ENCODE measurements around the gene GNG7. TPM values are rescaled to one million over a fixed set of nuclear protein-coding genes. Genes with fewer than 3 reads are reported as not detected.

Gene GNG7
- polyA plus RNA-seq, 1 of the 3 experiments (the other 2 are of a cell fraction) = 2.2 TPM

DNA sequence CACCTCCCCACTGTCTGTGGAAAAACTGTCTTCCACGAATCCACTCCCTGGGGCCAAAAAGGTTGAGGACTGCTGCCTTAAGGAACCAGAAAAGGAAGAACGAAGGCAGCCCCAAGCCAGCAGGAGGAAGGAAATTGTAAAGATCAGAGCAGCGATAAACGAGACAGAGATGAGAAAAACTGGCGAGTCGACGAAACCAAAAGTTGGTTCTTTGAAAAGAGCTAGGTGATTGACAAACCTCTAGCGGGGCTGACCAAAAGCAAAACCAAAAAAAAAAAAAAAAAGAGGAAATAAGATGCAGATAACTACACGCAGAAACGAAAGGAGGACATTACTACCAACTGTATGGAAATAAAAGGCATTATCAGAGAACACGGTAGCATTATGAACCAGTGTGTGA is 149.6 kb downstream of the GNG7 start:
- H3K79me2 ChIP-seq (ENCODE audit: insufficient read depth) = no peaks in the 10 kb centered on the region
- TF ChIP-seq, protein P1, sequence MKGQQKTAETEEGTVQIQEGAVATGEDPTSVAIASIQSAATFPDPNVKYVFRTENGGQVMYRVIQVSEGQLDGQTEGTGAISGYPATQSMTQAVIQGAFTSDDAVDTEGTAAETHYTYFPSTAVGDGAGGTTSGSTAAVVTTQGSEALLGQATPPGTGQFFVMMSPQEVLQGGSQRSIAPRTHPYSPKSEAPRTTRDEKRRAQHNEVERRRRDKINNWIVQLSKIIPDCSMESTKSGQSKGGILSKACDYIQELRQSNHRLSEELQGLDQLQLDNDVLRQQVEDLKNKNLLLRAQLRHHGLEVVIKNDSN (IDR thresholded peaks at IDR 0.05; ENCODE audit: borderline replicate concordance, low read depth) = no peak
- TF ChIP-seq GATA2 (CRISPR knock-in tag; IDR thresholded peaks at IDR 0.05) = 0 out of 2 replicates have a peak, but pooled peaks have one; percentile 12
- peak overlapping the region; percentile 58 for H3K9ac ChIP-seq
- ChIA-PET POLR2A (interaction anchor here (0.6 kb wide), 1 partner anchor 1951 kb away, joined by 3 read pairs; no protein-coding TSS in a partner anchor), CTCF (interaction anchor here (1.3 to 2.4 kb wide), 3 partner anchors 15 to 58 kb away, joined by 3 to 12 read pairs (median 7); no protein-coding TSS in a partner anchor)
- peak overlapping the region; percentile 87 for H2AFZ ChIP-seq (ENCODE audit: low read depth)
- H3K4me3 ChIP-seq (ENCODE audit: low read depth in 2 of 2, low read length in 1 of 2) = peak overlapping the region; percentile 37 to 60; a peak in 3 of 4 replicates
- no peak for DNase-seq
- no peaks in the 10 kb centered on the region for H3K27me3 ChIP-seq (ENCODE audit: insufficient read depth)
- H3K9me3 ChIP-seq = no peaks in the 10 kb centered on the region
- WGBS (ENCODE audit: low lambda C conversion rate) = 3% methylated on average over 11 of the region's 11 CpGs
- H3K36me3 ChIP-seq (replicated peaks in 1 of 2; ENCODE audit: control insufficient read depth in 1 of 2, insufficient read depth in 2 of 2, low read length in 1 of 2) = no peaks in the 10 kb centered on the region
- no peaks in the 10 kb centered on the region for H4K20me1 ChIP-seq (ENCODE audit: insufficient read depth)
- no peaks in the 10 kb centered on the region for H3K9me2 ChIP-seq
- peaks cover 23% of the 10 kb centered on the region for H3F3A ChIP-seq (replicated peaks; ENCODE audit: insufficient read depth)
- H3K27ac ChIP-seq (ENCODE audit: low read depth in 2 of 2, low read length in 1 of 2) = peak overlapping the region; percentile 31 to 35; a peak in 3 of 4 replicates
- H3K4me2 ChIP-seq = peak overlapping the region; percentile 73; the same call in 1 of the 2 replicates
- peaks cover 0 to 4% of the 10 kb centered on the region in 2 experiments; a peak in 1 of 4 replicates for H3K4me1 ChIP-seq (ENCODE audit: control insufficient read depth in 1 of 2, insufficient read depth in 2 of 2, low read depth in 1 of 2, low read length in 1 of 2)

DNA sequence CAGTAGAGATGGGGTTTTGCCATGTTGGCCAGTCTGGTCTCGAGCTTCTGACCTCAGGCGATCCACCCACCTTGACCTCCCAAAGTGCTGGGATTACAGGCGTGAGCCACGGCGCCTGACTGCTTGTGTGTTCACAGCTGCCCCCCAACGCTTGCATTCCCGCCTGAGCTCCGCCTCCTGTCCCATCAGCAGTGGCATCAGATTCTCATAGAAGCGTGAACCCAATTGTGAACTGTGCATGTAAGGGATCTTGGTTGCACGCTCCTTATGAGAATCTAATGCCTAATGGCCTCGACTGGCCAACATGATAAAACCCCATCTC is 150.7 kb downstream of the GNG7 start:
- ChIA-PET POLR2A (no interaction called here), CTCF (interaction anchor here (1.4 to 2.4 kb wide), 3 partner anchors 9 to 59 kb away, joined by 4 to 12 read pairs (median 7); no protein-coding TSS in a partner anchor)
- no peak for TF ChIP-seq ELF1 (IDR thresholded peaks at IDR 0.05)
- TF ChIP-seq, protein P2, sequence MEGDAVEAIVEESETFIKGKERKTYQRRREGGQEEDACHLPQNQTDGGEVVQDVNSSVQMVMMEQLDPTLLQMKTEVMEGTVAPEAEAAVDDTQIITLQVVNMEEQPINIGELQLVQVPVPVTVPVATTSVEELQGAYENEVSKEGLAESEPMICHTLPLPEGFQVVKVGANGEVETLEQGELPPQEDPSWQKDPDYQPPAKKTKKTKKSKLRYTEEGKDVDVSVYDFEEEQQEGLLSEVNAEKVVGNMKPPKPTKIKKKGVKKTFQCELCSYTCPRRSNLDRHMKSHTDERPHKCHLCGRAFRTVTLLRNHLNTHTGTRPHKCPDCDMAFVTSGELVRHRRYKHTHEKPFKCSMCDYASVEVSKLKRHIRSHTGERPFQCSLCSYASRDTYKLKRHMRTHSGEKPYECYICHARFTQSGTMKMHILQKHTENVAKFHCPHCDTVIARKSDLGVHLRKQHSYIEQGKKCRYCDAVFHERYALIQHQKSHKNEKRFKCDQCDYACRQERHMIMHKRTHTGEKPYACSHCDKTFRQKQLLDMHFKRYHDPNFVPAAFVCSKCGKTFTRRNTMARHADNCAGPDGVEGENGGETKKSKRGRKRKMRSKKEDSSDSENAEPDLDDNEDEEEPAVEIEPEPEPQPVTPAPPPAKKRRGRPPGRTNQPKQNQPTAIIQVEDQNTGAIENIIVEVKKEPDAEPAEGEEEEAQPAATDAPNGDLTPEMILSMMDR (IDR thresholded peaks at IDR 0.05) = no peak
- TF ChIP-seq SMC3 (IDR thresholded peaks at IDR 0.05; ENCODE audit: low read depth, low read length) = no peak
- no peak for TF ChIP-seq MXI1 (IDR thresholded peaks at IDR 0.05; ENCODE audit: low read depth, low read length)
- TF ChIP-seq, protein P3, sequence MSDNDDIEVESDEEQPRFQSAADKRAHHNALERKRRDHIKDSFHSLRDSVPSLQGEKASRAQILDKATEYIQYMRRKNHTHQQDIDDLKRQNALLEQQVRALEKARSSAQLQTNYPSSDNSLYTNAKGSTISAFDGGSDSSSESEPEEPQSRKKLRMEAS (IDR thresholded peaks at IDR 0.05; ENCODE audit: low read depth) = no peak
- TF ChIP-seq EP300 (IDR thresholded peaks at IDR 0.05; ENCODE audit: borderline replicate concordance in 1 of 2, low read depth in 1 of 2, low read length in 1 of 2) = no peak
- TF ChIP-seq, protein P4, sequence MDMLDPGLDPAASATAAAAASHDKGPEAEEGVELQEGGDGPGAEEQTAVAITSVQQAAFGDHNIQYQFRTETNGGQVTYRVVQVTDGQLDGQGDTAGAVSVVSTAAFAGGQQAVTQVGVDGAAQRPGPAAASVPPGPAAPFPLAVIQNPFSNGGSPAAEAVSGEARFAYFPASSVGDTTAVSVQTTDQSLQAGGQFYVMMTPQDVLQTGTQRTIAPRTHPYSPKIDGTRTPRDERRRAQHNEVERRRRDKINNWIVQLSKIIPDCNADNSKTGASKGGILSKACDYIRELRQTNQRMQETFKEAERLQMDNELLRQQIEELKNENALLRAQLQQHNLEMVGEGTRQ (IDR thresholded peaks at IDR 0.05; ENCODE audit: borderline replicate concordance, low read depth, low read length) = no peak
- TF ChIP-seq, protein P5, sequence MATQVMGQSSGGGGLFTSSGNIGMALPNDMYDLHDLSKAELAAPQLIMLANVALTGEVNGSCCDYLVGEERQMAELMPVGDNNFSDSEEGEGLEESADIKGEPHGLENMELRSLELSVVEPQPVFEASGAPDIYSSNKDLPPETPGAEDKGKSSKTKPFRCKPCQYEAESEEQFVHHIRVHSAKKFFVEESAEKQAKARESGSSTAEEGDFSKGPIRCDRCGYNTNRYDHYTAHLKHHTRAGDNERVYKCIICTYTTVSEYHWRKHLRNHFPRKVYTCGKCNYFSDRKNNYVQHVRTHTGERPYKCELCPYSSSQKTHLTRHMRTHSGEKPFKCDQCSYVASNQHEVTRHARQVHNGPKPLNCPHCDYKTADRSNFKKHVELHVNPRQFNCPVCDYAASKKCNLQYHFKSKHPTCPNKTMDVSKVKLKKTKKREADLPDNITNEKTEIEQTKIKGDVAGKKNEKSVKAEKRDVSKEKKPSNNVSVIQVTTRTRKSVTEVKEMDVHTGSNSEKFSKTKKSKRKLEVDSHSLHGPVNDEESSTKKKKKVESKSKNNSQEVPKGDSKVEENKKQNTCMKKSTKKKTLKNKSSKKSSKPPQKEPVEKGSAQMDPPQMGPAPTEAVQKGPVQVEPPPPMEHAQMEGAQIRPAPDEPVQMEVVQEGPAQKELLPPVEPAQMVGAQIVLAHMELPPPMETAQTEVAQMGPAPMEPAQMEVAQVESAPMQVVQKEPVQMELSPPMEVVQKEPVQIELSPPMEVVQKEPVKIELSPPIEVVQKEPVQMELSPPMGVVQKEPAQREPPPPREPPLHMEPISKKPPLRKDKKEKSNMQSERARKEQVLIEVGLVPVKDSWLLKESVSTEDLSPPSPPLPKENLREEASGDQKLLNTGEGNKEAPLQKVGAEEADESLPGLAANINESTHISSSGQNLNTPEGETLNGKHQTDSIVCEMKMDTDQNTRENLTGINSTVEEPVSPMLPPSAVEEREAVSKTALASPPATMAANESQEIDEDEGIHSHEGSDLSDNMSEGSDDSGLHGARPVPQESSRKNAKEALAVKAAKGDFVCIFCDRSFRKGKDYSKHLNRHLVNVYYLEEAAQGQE (IDR thresholded peaks at IDR 0.05; ENCODE audit: low read depth, low read length) = no peak
- no peak for TF ChIP-seq NFIC (IDR thresholded peaks at IDR 0.05; ENCODE audit: borderline replicate concordance)
- H3K27ac ChIP-seq (ENCODE audit: low read depth in 2 of 2, low read length in 1 of 2) = no peak overlapping the region
- H3K9ac ChIP-seq = no peak overlapping the region
- no peak for DNase-seq
- H3F3A ChIP-seq (replicated peaks; ENCODE audit: insufficient read depth) = peaks cover 23% of the 10 kb centered on the region
- H3K36me3 ChIP-seq (replicated peaks in 1 of 2; ENCODE audit: control insufficient read depth in 1 of 2, insufficient read depth in 2 of 2, low read length in 1 of 2) = no peaks in the 10 kb centered on the region
- H3K4me2 ChIP-seq = no peak overlapping the region
- H3K9me3 ChIP-seq = no peaks in the 10 kb centered on the region
- H4K20me1 ChIP-seq (ENCODE audit: insufficient read depth) = no peaks in the 10 kb centered on the region
- WGBS (ENCODE audit: low lambda C conversion rate) = 95% methylated on average over 11 of the region's 11 CpGs
- no peaks in the 10 kb centered on the region for H3K9me2 ChIP-seq
- H3K27me3 ChIP-seq (ENCODE audit: insufficient read depth) = no peaks in the 10 kb centered on the region
- H3K4me3 ChIP-seq (ENCODE audit: low read depth in 2 of 2, low read length in 1 of 2) = no peak overlapping the region
- H3K4me1 ChIP-seq (ENCODE audit: control insufficient read depth in 1 of 2, insufficient read depth in 2 of 2, low read depth in 1 of 2, low read length in 1 of 2) = peaks cover 0 to 4% of the 10 kb centered on the region in 2 experiments; a peak in 1 of 4 replicates
- H2AFZ ChIP-seq (ENCODE audit: low read depth) = no peak overlapping the region
- H3K79me2 ChIP-seq (ENCODE audit: insufficient read depth) = no peaks in the 10 kb centered on the region
